Skeletal muscle tissue (tissue), 4 donors: Measurements from ENCODE around the gene PRKACB. TPM values are rescaled to one million over a fixed set of nuclear protein-coding genes. Genes with fewer than 3 reads are reported as not detected.

Source experiments
- H3K27ac ChIP-seq: one replicate; pipeline ENCODE4 v1.7.0; 2013; ENCODE audit warnings: mild to moderate bottlenecking, low read depth, low read length, inconsistent platforms
- H3K27me3 ChIP-seq, 3 donors: one replicate each; pipeline ENCODE4 v1.7.0; 2013; ENCODE audit warnings: low read length in 3 of 3; ENCODE audit not compliant: control insufficient read depth in 3 of 3, insufficient read depth in 3 of 3
- H3K36me3 ChIP-seq, 3 donors: one replicate each; pipeline ENCODE4 v1.7.0; 2013; ENCODE audit warnings: low read length in 3 of 3; ENCODE audit not compliant: control insufficient read depth in 3 of 3, insufficient read depth in 3 of 3
- H3K4me1 ChIP-seq, 3 donors: one replicate each; pipeline ENCODE4 v1.7.0; 2013; ENCODE audit warnings: low read length in 3 of 3, mild to moderate bottlenecking in 3 of 3; ENCODE audit not compliant: control insufficient read depth in 3 of 3, insufficient read depth in 3 of 3
- H3K4me3 ChIP-seq, 3 donors: one replicate each; pipeline ENCODE4 v1.7.0; 2013; ENCODE audit warnings: low read length in 3 of 3
- H3K9ac ChIP-seq, 3 donors: one replicate each; pipeline ENCODE4 v1.7.0; 2013; ENCODE audit warnings: low read length in 3 of 3, mild to moderate bottlenecking in 3 of 3, moderate library complexity in 2 of 3, low read depth in 1 of 3
- H3K9me3 ChIP-seq, 3 donors: one replicate each; pipeline ENCODE4 v1.7.0; 2013; ENCODE audit warnings: low read length in 3 of 3; ENCODE audit not compliant: control insufficient read depth in 3 of 3
- total RNA-seq: library from RNA; depleted of rRNA; stranded (reverse); fragments of >200 nt; gene quantifications from one replicate; pipeline ENCODE4 v1.2.3, GENCODE V29; 2014
- donor health status: Osteomylitis.

The PRKACB gene
- total RNA-seq, 1 donor from 2014 or later, result 26.1 TPM

DNA sequence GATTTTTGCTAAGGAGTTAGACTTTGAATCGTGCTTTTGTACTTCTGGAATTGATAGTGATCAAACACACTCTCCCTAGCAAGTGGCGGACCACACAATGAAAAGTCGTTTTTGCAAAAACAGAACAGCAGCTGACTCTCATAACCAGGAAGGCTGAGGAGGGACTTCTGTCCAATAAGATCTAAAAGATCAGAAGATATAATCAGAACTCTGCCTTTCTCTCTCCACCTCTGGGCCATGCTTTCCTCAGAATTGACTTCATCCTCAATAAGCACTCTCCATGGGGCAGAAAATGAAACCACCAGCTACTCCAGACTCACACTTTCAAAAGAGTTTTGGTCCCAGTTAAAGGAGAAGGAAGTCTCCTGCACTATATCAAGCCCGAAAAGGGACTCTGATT, 102.1 kb downstream of the PRKACB start:
- no peaks in the 10 kb centered on the region for H3K27me3 ChIP-seq
- no peaks in the 10 kb centered on the region for H3K4me1 ChIP-seq
- no peaks in the 10 kb centered on the region for H3K36me3 ChIP-seq
- H3K4me3 ChIP-seq, result no peak overlapping the region
- no peaks in the 10 kb centered on the region for H3K9me3 ChIP-seq
- H3K9ac ChIP-seq, result no peak overlapping the region
- no peak overlapping the region for H3K27ac ChIP-seq

DNA sequence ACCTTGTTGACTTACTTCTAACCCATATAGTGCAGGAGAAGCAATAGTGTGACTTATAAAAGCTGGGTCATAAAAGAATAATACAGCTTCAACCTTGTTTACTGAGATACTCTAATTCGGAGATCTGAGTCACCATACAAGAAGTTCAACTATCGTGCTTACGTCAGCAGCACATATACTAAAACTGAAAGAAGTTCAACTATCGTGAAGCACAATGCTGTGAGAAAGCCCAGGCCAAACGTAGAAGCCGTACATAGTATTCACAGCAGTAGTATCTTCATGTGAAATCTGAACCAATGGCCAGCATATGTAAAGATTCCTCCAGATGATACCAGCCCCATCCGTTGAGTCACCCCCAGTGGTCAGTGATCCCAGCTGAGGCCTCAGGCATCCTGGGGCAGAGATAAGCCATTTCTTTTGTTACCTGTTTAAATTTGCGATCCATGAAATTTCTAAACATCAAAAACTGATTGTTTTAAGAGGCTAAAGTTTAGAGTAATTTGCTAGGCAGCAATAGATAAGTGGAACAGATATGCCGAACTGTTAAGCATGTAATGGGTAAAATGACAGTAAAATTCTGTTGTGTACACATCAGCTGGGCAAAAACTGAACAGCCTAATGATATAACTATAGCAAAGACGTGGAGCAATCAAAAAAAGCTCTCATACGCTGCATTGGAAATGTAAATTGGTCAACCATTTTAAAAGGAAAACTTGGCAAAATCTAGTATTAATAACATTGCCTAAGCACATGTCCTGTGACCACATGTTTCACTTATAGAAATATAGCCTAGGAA, 103.6 kb downstream of the PRKACB start:
- Histone ChIP-seq H3K4me3 (no peak overlapping the region), H3K27me3 (no peaks in the 10 kb centered on the region), H3K9me3 (no peaks in the 10 kb centered on the region), H3K36me3 (no peaks in the 10 kb centered on the region), H3K4me1 (no peaks in the 10 kb centered on the region), H3K9ac (no peak overlapping the region), H3K27ac (no peak overlapping the region)

DNA sequence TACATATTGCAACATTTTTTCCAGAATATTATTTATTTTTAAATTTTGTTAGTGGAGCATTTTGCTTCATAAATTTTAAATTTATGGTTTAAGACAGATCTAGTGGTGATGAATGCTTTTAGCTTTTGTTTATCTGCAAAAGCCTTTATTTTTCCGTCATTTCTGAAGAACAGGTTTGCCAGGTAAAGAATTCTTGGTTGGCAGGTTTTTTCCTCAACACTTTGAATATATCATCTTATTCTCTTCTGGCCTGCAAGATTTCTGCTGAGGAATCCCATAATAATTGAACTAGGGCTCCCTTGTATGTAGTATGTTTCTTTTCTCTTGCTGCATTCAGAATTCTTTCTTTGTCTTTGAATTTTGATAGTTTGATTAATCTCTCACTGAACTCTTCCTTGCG, 106.6 kb downstream of the PRKACB start:
- Histone ChIP-seq H3K27me3 (no peaks in the 10 kb centered on the region), H3K9ac (no peak overlapping the region), H3K4me3 (no peak overlapping the region), H3K27ac (no peak overlapping the region), H3K4me1 (peaks cover 0 to 11% (median 8%) of the 10 kb centered on the region in 3 donors), H3K9me3 (no peaks in the 10 kb centered on the region), H3K36me3 (no peaks in the 10 kb centered on the region)

DNA sequence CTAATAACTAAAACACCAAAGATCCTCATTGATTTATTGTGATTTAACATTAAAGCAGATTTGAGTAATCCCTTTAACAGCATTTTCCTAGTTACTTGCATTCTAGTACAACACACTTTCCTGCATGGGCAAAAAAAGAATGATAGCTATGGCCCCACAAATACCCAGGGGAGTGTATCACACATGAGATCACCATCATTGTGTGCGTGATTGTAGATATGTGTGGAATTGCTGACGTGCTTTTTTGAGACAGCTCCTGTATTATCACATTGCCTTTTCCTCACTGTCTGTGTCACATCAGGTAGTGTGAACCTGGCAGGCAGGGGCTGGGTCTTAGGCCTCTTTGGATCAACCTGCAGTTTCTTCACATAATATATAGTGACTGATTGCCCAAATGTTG, 109.0 kb downstream of the PRKACB start:
- H3K4me3 ChIP-seq, result no peak overlapping the region

GRCh38 chr1:84253891-84254290, 109.8 kb downstream of the PRKACB start:
- no peak overlapping the region for H3K9ac ChIP-seq
- H3K27ac ChIP-seq, result peak overlapping the region; percentile 3
- H3K4me1 ChIP-seq, result peaks cover 0 to 11% (median 8%) of the 10 kb centered on the region in 3 donors
- H3K27me3 ChIP-seq, result no peaks in the 10 kb centered on the region
- H3K9me3 ChIP-seq, result no peaks in the 10 kb centered on the region
- H3K4me3 ChIP-seq, result no peak overlapping the region
- no peaks in the 10 kb centered on the region for H3K36me3 ChIP-seq

More for the DNA sequence above, 109.0 kb downstream of the PRKACB start:
- H3K4me1 ChIP-seq, result peaks cover 0 to 11% (median 8%) of the 10 kb centered on the region in 3 donors
- H3K27me3 ChIP-seq, result no peaks in the 10 kb centered on the region
- H3K9ac ChIP-seq, result no peak overlapping the region
- no peak overlapping the region for H3K27ac ChIP-seq
- no peaks in the 10 kb centered on the region for H3K9me3 ChIP-seq
- H3K36me3 ChIP-seq, result no peaks in the 10 kb centered on the region

DNA sequence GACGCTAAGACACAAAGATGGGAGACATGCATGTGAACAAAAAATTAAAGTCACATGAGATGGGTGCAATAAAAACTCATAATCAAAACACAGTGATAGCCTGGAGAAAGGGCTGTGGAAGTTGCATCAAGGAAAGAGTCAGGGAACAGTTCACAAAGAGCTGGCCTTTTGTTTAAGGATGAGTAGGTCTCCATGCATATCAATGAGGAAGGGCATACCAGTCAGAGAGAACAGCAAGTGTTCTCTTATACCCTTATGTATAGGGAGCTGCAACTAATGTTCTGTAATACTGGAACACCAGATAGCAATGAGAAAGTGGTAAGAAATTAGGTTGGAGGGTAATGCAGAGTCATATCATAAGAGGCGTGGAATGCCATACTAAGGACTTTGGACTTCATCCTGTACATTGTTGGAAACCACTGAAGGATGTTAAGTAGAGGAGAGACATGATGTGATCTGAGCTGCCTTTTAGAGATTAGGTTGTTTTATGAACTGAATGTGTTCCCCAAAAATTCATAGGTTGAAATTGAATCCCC, 110.7 kb downstream of the PRKACB start:
- Histone ChIP-seq H3K9me3 (no peaks in the 10 kb centered on the region), H3K36me3 (no peaks in the 10 kb centered on the region), H3K9ac (no peak overlapping the region), H3K4me3 (no peak overlapping the region), H3K27me3 (no peaks in the 10 kb centered on the region), H3K27ac (no peak overlapping the region), H3K4me1 (peaks cover 0 to 11% (median 8%) of the 10 kb centered on the region in 3 donors)

- Histone ChIP-seq H3K36me3 (no peaks in the 10 kb centered on the region), H3K27me3 (no peaks in the 10 kb centered on the region), H3K27ac (no peak overlapping the region), H3K4me1 (peaks cover 0 to 11% (median 8%) of the 10 kb centered on the region in 3 donors), H3K9ac (no peak overlapping the region), H3K4me3 (no peak overlapping the region), H3K9me3 (no peaks in the 10 kb centered on the region)
Observed at GRCh38 chr1:84255582-84255981, 111.5 kb downstream of the PRKACB start.

DNA sequence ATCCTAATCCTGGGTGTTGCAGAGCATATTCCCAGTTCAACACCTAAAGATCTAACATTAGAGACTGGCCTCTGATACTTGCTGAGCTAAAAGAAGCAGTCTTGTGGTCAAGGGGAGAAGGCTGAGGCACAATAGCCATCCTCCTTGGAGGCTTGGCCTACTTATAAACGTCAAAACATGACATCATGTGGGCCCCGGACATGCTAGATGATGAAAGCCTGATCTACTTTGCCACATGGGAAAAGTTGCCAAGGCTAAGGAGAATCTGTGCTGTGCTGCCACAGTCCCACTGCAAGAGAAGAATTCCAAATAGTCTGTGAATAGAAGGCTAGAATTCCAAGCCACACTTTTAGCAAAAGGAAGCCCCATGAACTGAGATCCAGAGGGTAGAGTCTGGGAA, 113.5 kb downstream of the PRKACB start:
- H3K9me3 ChIP-seq, result no peaks in the 10 kb centered on the region
- no peak overlapping the region for H3K27ac ChIP-seq
- H3K4me1 ChIP-seq, result peaks cover 0 to 11% (median 8%) of the 10 kb centered on the region in 3 donors
- H3K36me3 ChIP-seq, result no peaks in the 10 kb centered on the region
- no peak overlapping the region for H3K9ac ChIP-seq
- H3K27me3 ChIP-seq, result no peaks in the 10 kb centered on the region
- H3K4me3 ChIP-seq, result no peak overlapping the region

DNA sequence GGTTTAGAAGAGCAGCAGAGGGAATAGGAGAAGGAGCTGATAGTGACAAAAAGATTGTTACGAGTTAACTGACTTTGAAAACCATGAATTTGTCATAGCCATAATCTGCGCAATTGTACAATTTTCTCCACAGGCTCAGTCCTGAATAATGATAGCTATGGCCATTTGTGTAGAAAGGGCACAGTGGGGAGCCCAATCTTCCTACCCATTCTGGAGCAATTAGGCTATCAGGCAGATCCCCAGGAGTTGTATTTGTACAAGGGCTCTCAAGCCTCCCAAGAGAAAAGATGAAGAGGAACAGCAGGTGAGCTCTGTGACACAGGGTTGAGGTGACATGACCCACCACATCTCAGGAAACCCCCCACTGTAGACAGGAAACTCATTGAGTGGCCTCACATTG, 115.3 kb downstream of the PRKACB start:
- H3K4me1 ChIP-seq, result peaks cover 0 to 3% (median 1%) of the 10 kb centered on the region in 3 donors
- no peaks in the 10 kb centered on the region for H3K27me3 ChIP-seq
- H3K36me3 ChIP-seq, result no peaks in the 10 kb centered on the region
- no peaks in the 10 kb centered on the region for H3K9me3 ChIP-seq
- no peak overlapping the region for H3K9ac ChIP-seq
- no peak overlapping the region for H3K27ac ChIP-seq
- no peak overlapping the region for H3K4me3 ChIP-seq

DNA sequence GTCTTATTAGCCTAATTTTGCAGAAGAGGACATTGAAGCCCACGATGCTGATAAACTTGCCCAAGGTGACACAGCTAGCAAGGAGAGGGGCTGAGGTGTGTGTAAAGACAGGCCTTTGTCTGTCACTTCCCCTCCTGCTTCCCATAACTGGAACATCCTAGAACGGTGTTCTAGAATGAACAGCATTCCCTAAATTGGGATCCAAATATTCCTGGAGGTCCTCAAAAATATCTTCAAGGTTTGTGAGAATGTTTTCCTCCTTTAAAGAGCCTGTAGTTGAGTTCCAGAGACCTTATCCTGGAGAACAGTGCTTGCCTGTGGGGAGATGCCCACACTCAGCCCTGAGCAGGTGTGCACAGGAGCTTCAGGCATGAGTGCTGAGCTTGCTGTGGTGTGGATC, 115.9 kb downstream of the PRKACB start:
- no peaks in the 10 kb centered on the region for H3K27me3 ChIP-seq
- no peaks in the 10 kb centered on the region for H3K4me1 ChIP-seq
- no peaks in the 10 kb centered on the region for H3K36me3 ChIP-seq
- no peak overlapping the region for H3K27ac ChIP-seq
- H3K4me3 ChIP-seq, result no peak overlapping the region
- no peaks in the 10 kb centered on the region for H3K9me3 ChIP-seq
- no peak overlapping the region for H3K9ac ChIP-seq
